SK-N-SH (cell line): ENCODE results near the gene ARL4A.

Experiments
- CHD2 ChIP-seq: fragments of 150-350 bp; IDR thresholded peaks from 2 replicates; pipeline ENCODE4 v1.6.1; 2018; ENCODE audit warnings: low read length; ENCODE audit not compliant: partially characterized antibody
- CTCF ChIP-seq: fragments of 200-600 bp; sonication (generic); IDR thresholded peaks from 2 replicates; pipeline ENCODE4 v1.6.1; 2017; ENCODE audit warnings: antibody characterized with exemption, mild to moderate bottlenecking, moderate library complexity
- ELF1 ChIP-seq: IDR thresholded peaks from 2 replicates; pipeline ENCODE4 v1.4.0; 2012
- EP300 ChIP-seq, 2 experiments: IDR thresholded peaks; 2 replicates each; pipeline versions ENCODE4 v1.4.0 to v1.6.1; 2012; ENCODE audit warnings: borderline replicate concordance in 1 of 2, low read depth in 1 of 2, low read length in 1 of 2
- EZH2phosphoT487 ChIP-seq: fragments of 200-600 bp; sonication (generic); IDR thresholded peaks from 2 replicates; pipeline ENCODE4 v1.6.1; 2017; ENCODE audit warnings: low read depth, mixed run types, mild to moderate bottlenecking, antibody characterized with exemption, moderate library complexity, borderline replicate concordance
- POLR2AphosphoS5 ChIP-seq: IDR thresholded peaks from 2 replicates; pipeline ENCODE4 v1.6.1; 2012; ENCODE audit warnings: low read depth, low read length

DNA sequence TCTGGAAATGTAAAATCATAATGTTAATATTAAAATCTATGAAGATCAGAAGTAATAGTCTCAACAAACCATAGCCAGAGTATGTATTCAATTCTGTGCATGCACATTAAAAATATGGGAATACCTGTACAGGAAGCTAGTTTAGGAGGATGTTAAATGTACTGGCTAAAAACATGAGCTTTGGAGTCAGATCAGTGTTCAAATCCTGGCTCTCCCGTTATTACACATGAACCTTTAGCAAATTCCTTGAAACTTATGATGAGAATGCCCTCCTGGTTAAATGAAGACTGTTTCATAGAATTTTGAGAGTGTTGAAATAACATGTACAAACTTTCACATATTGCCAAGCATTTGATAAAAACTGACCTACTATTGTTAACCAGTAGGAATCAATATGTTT, 4.6 kb downstream of the ARL4A start:
- no peak for TF ChIP-seq POLR2AphosphoS5
- no peak for TF ChIP-seq ELF1
- TF ChIP-seq EP300 (IDR thresholded peaks at IDR 0.05; ENCODE audit: borderline replicate concordance in 1 of 2, low read depth in 1 of 2, low read length in 1 of 2), result no peak
- TF ChIP-seq CTCF, result no peak
- no peak for TF ChIP-seq CHD2
- no peak for TF ChIP-seq EZH2phosphoT487
